ENCODE results near the gene EIF1.
"Not testable (repeated sequence)": the region's sequence is repeated elsewhere in the genome, so short reads cannot be mapped to it uniquely, and the experiment has no call there.

Gene EIF1

GRCh38 chr17:41678907-41679739, 9.6 kb upstream of the EIF1 start:
- DNase-seq (ENCODE audit: low read depth) = no peak

GRCh38 chr17:41679740-41680425, 8.8 kb upstream of the EIF1 start:
- DNase-seq (ENCODE audit: low read depth) = no peak

- no peak for DNase-seq (ENCODE audit: low read depth)
Measured at GRCh38 chr17:41680426-41681040, 8.2 kb upstream of the EIF1 start.

- no peak for DNase-seq (ENCODE audit: low read depth)
Measured at GRCh38 chr17:41681776-41682175, 6.9 kb upstream of the EIF1 start.

GRCh38 chr17:41682631-41683030, 6.1 kb upstream of the EIF1 start:
- no peak for DNase-seq (ENCODE audit: low read depth)

GRCh38 chr17:41683441-41684007, 5.2 kb upstream of the EIF1 start:
- no peak for DNase-seq (ENCODE audit: low read depth)

GRCh38 chr17:41684035-41684434, 4.7 kb upstream of the EIF1 start:
- no peak for DNase-seq (ENCODE audit: low read depth)

- not testable (repeated sequence) for DNase-seq (ENCODE audit: low read depth)
Measured at GRCh38 chr17:41685753-41686152, 2.9 kb upstream of the EIF1 start.

GRCh38 chr17:41686281-41686680, 2.4 kb upstream of the EIF1 start:
- no peak for DNase-seq (ENCODE audit: low read depth)

GRCh38 chr17:41687828-41688640, 651 bp upstream of the EIF1 start:
- peak; percentile 46 for DNase-seq (ENCODE audit: low read depth)

GRCh38 chr17:41689497-41690299, 1.0 kb downstream of the EIF1 start:
- DNase-seq (ENCODE audit: low read depth) = no peak

GRCh38 chr17:41690497-41690896, 1.8 kb downstream of the EIF1 start:
- DNase-seq (ENCODE audit: low read depth) = no peak

GRCh38 chr17:41691031-41691777, 2.5 kb downstream of the EIF1 start:
- DNase-seq (ENCODE audit: low read depth) = no peak

GRCh38 chr17:41692722-41693521, 4.2 kb downstream of the EIF1 start:
- no peak for DNase-seq (ENCODE audit: low read depth)

GRCh38 chr17:41695134-41695661, 6.5 kb downstream of the EIF1 start:
- DNase-seq (ENCODE audit: low read depth) = no peak

- DNase-seq (ENCODE audit: low read depth) = peak; percentile 81
Measured at GRCh38 chr17:41695954-41696757, 7.5 kb downstream of the EIF1 start.

GRCh38 chr17:41697122-41697962, 8.7 kb downstream of the EIF1 start:
- no peak for DNase-seq (ENCODE audit: low read depth)
